ENCODE measurements around the gene LPP.

DNA sequence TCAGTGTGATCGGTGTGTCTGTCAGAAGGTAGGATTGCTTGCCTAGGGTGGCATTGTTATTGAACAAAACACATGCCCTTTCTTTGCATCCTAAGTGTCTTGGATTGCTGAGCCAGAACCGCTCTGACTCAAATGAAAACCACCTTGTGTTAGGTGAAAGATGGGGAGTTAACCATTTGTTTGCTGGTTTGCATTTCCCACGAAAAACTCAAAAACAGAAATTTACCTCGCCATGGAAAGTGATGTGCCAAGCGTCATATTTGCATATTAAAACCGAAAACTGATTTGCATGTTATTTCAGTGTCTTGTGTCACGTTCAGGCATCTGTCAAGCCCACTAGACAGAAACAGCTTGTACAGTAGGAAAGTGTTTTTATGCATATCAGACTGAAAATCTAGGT is 543.2 kb downstream of the LPP start:
- TF ChIP-seq, protein P1, sequence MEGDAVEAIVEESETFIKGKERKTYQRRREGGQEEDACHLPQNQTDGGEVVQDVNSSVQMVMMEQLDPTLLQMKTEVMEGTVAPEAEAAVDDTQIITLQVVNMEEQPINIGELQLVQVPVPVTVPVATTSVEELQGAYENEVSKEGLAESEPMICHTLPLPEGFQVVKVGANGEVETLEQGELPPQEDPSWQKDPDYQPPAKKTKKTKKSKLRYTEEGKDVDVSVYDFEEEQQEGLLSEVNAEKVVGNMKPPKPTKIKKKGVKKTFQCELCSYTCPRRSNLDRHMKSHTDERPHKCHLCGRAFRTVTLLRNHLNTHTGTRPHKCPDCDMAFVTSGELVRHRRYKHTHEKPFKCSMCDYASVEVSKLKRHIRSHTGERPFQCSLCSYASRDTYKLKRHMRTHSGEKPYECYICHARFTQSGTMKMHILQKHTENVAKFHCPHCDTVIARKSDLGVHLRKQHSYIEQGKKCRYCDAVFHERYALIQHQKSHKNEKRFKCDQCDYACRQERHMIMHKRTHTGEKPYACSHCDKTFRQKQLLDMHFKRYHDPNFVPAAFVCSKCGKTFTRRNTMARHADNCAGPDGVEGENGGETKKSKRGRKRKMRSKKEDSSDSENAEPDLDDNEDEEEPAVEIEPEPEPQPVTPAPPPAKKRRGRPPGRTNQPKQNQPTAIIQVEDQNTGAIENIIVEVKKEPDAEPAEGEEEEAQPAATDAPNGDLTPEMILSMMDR (IDR thresholded peaks at IDR 0.05), result no peak
- no peak for TF ChIP-seq POLR2A (IDR thresholded peaks at IDR 0.05)

Data from Peyer's patch (tissue), 4 donors.